Panc1 (cell line): ENCODE results near the gene MOB3C.

ENCODE experiments used
- POLR2AphosphoS5 ChIP-seq: IDR thresholded peaks from 2 replicates; pipeline ENCODE4 v1.6.1; 2012; ENCODE audit warnings: mild to moderate bottlenecking, low read depth, low read length, moderate library complexity
- TF ChIP-seq, protein P1 (sequence below): fragments of 450-650 bp; IDR thresholded peaks from 2 replicates; pipeline ENCODE4 v1.5.1; 2017; ENCODE audit warnings: mild to moderate bottlenecking

GRCh38 chr1:46581681-46582455, 34.7 kb downstream of the MOB3C start:
- TF ChIP-seq, protein P1, sequence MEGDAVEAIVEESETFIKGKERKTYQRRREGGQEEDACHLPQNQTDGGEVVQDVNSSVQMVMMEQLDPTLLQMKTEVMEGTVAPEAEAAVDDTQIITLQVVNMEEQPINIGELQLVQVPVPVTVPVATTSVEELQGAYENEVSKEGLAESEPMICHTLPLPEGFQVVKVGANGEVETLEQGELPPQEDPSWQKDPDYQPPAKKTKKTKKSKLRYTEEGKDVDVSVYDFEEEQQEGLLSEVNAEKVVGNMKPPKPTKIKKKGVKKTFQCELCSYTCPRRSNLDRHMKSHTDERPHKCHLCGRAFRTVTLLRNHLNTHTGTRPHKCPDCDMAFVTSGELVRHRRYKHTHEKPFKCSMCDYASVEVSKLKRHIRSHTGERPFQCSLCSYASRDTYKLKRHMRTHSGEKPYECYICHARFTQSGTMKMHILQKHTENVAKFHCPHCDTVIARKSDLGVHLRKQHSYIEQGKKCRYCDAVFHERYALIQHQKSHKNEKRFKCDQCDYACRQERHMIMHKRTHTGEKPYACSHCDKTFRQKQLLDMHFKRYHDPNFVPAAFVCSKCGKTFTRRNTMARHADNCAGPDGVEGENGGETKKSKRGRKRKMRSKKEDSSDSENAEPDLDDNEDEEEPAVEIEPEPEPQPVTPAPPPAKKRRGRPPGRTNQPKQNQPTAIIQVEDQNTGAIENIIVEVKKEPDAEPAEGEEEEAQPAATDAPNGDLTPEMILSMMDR: no peak
- TF ChIP-seq POLR2AphosphoS5: no peak
